HL-60 (cell line): Measurements from ENCODE around the gene AMPD3.

Experiments used
- DNase-seq, 2 experiments: peaks; one replicate each; pipeline ENCODE4 v3.0.0-alpha.2; 2010 to 2020; ENCODE audit warnings: low read depth in 1 of 2, low spot score in 1 of 2
- H3K27ac ChIP-seq: fragments of 250-450 bp; sonication (Bioruptor Pico); replicated peaks from 2 replicates; pipeline ENCODE4 v1.5.1; 2020; ENCODE audit warnings: mild to moderate bottlenecking, moderate library complexity
- H3K27me3 ChIP-seq: fragments of 250-450 bp; sonication (Bioruptor Pico); 2 replicates; pipeline ENCODE4 v1.5.1; 2021; ENCODE audit warnings: mild to moderate bottlenecking, moderate library complexity; ENCODE audit not compliant: insufficient read depth, poor library complexity, severe bottlenecking
- H3K4me3 ChIP-seq: replicated peaks from 2 replicates; pipeline ENCODE4 v1.5.1; 2011; ENCODE audit warnings: mild to moderate bottlenecking, control low read depth, low read length; ENCODE audit not compliant: insufficient read depth
- GABPA ChIP-seq: IDR thresholded peaks from 2 replicates; pipeline ENCODE4 v1.6.1; 2012; ENCODE audit warnings: low read depth
- POLR2AphosphoS5 ChIP-seq: IDR thresholded peaks from 2 replicates; pipeline ENCODE4 v1.6.1; 2012; ENCODE audit warnings: low read depth
- SPI1 ChIP-seq: IDR thresholded peaks from 2 replicates; pipeline ENCODE4 v1.6.1; 2012; ENCODE audit warnings: low read depth, mild to moderate bottlenecking, borderline replicate concordance
- TF ChIP-seq, protein P1 (sequence below): IDR thresholded peaks from 2 replicates; pipeline ENCODE4 v1.6.1; 2012; ENCODE audit warnings: low read depth; ENCODE audit not compliant: insufficient replicate concordance
- TF ChIP-seq, protein P2 (sequence below): IDR thresholded peaks from one replicate; pipeline ENCODE4 v1.5.1; 2011; ENCODE audit warnings: low read length, control low read depth, inconsistent platforms; ENCODE audit not compliant: insufficient read depth

AMPD3 gene

DNA sequence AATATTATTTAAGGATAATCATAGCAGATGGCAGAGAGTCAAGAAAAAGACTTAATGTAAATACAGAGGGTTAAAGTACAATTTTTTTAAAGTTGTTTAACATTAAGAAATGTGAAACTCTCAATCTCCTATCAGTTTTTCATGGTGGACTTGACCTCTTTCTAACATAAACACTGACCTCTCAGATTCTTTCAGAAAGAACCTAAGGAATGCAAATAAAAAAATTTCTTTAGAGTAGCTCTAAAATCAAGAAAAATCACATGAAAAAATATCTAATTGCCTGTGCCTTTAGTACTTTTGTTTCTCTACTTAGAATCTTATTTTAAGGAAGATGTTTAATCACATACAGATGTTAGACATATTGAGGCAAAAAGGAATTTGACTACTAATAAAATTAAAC lies 73.1 kb downstream of the AMPD3 start:
- Histone ChIP-seq H3K4me3 (no peak overlapping the region), H3K27me3 (no peaks in the 10 kb centered on the region), H3K27ac (no peak overlapping the region)
- TF ChIP-seq POLR2AphosphoS5 (no peak), SPI1 (no peak), GABPA (no peak)
- TF ChIP-seq, protein P1, sequence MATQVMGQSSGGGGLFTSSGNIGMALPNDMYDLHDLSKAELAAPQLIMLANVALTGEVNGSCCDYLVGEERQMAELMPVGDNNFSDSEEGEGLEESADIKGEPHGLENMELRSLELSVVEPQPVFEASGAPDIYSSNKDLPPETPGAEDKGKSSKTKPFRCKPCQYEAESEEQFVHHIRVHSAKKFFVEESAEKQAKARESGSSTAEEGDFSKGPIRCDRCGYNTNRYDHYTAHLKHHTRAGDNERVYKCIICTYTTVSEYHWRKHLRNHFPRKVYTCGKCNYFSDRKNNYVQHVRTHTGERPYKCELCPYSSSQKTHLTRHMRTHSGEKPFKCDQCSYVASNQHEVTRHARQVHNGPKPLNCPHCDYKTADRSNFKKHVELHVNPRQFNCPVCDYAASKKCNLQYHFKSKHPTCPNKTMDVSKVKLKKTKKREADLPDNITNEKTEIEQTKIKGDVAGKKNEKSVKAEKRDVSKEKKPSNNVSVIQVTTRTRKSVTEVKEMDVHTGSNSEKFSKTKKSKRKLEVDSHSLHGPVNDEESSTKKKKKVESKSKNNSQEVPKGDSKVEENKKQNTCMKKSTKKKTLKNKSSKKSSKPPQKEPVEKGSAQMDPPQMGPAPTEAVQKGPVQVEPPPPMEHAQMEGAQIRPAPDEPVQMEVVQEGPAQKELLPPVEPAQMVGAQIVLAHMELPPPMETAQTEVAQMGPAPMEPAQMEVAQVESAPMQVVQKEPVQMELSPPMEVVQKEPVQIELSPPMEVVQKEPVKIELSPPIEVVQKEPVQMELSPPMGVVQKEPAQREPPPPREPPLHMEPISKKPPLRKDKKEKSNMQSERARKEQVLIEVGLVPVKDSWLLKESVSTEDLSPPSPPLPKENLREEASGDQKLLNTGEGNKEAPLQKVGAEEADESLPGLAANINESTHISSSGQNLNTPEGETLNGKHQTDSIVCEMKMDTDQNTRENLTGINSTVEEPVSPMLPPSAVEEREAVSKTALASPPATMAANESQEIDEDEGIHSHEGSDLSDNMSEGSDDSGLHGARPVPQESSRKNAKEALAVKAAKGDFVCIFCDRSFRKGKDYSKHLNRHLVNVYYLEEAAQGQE, result no peak
- TF ChIP-seq, protein P2, sequence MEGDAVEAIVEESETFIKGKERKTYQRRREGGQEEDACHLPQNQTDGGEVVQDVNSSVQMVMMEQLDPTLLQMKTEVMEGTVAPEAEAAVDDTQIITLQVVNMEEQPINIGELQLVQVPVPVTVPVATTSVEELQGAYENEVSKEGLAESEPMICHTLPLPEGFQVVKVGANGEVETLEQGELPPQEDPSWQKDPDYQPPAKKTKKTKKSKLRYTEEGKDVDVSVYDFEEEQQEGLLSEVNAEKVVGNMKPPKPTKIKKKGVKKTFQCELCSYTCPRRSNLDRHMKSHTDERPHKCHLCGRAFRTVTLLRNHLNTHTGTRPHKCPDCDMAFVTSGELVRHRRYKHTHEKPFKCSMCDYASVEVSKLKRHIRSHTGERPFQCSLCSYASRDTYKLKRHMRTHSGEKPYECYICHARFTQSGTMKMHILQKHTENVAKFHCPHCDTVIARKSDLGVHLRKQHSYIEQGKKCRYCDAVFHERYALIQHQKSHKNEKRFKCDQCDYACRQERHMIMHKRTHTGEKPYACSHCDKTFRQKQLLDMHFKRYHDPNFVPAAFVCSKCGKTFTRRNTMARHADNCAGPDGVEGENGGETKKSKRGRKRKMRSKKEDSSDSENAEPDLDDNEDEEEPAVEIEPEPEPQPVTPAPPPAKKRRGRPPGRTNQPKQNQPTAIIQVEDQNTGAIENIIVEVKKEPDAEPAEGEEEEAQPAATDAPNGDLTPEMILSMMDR, result no peak
- no peak for DNase-seq

DNA sequence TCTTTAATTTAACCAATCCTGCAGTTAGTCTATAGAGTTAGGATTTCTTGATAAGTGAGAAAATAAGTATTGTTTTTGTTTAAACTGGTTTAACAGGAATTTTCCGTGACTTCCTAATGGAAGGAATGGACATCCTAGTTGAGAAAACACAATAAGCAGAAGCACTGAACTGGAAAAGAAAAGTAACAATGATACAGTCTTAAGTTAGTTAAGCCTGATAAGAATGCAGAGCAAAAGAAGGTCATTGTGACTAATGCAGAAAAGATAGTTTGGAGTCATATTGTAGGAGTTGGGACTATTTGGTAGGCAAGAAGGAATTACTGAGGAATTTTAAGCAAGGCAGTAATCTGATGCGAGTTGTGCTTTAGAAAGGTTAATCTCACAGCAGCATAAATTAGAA lies 74.2 kb downstream of the AMPD3 start:
- H3K4me3 ChIP-seq, result no peak overlapping the region
- H3K27me3 ChIP-seq, result no peaks in the 10 kb centered on the region
- TF ChIP-seq GABPA (no peak), POLR2AphosphoS5 (no peak), SPI1 (no peak)
- TF ChIP-seq, protein P2, result no peak
- TF ChIP-seq, protein P1, result no peak
- H3K27ac ChIP-seq, result no peak overlapping the region
- DNase-seq, result no peak

DNA sequence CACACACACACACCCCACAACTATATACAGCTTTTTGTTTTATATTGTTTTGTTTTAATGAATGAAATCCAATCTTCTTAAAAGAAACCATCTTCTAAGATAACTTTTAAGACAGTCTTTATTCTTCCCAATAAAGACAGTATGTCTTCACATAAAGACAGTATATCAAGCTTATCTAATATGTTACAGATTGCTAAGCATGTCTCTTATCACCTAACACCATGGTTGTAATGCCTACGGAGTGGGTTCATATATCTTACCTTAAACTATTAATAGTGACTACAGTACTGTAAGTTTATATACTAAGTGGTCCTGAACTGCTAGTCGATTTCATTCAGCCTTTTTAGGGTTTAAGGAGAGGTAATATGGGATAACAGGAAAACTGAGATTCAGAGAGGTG lies 77.5 kb downstream of the AMPD3 start:
- no peak for TF ChIP-seq POLR2AphosphoS5
- TF ChIP-seq, protein P1, result no peak
- TF ChIP-seq GABPA, result no peak
- no peak overlapping the region for H3K27ac ChIP-seq
- no peak overlapping the region for H3K4me3 ChIP-seq
- no peak for DNase-seq
- H3K27me3 ChIP-seq, result no peaks in the 10 kb centered on the region

DNA sequence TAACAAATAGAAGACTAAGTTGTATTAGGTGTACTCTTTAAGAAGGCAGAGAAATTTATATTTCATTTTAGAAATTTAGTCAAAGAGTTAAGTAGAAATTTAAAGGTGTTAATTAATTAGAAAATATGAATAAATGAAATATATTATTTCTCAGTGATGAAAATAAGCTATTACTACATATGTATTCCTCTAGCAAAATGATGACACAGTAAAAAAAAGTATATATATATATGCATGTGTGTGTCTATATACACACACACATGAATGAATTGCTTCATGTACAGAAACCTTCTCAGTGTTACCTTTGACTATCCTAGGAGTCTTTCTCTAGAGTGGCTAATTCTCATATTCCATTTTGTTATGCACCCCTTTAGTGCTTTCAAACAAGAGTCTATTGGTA lies 78.3 kb downstream of the AMPD3 start:
- Histone ChIP-seq H3K27ac (no peak overlapping the region), H3K4me3 (no peak overlapping the region), H3K27me3 (no peaks in the 10 kb centered on the region)
- no peak for DNase-seq
- TF ChIP-seq GABPA, result no peak
- TF ChIP-seq POLR2AphosphoS5, result no peak
- TF ChIP-seq, protein P1, result no peak
- TF ChIP-seq, protein P2, result no peak
- no peak for TF ChIP-seq SPI1
